Small intestine (tissue), 7 donors: ENCODE measurements around the gene IL15. TPM values are rescaled to one million over a fixed set of nuclear protein-coding genes. Genes with fewer than 3 reads are reported as not detected.
A peak's percentile ranks its signal among the peaks of the same experiment; 100 is the strongest.

Source experiments
- DNase-seq, 2 donors: peaks; one replicate each; pipeline versions ENCODE4 v3.0.0 to v3.0.0-alpha.2; 2013
- FAIRE-seq: peaks from 2 replicates; lab custom pipeline; 2012; peaks lifted over from hg19 to GRCh38; lab: Jason Lieb, UNC
- H3K27ac ChIP-seq, 3 donors: one replicate each; pipeline ENCODE4 v1.5.1; 2013; ENCODE audit warnings: low read length in 2 of 3, mild to moderate bottlenecking in 2 of 3, control low read depth in 1 of 3, inconsistent platforms in 1 of 3, low read depth in 1 of 3, moderate library complexity in 1 of 3
- H3K27me3 ChIP-seq, 3 donors: one replicate each; pipeline ENCODE4 v1.6.1; 2013; ENCODE audit warnings: low read length in 3 of 3, inconsistent platforms in 1 of 3; ENCODE audit not compliant: control insufficient read depth in 3 of 3, insufficient read depth in 3 of 3
- H3K36me3 ChIP-seq, 3 donors: one replicate each; pipeline ENCODE4 v1.6.1; 2013; ENCODE audit warnings: low read length in 3 of 3, inconsistent platforms in 1 of 3, low read depth in 1 of 3, mild to moderate bottlenecking in 1 of 3, moderate library complexity in 1 of 3; ENCODE audit not compliant: control insufficient read depth in 3 of 3, insufficient read depth in 2 of 3
- H3K4me1 ChIP-seq, 3 donors: one replicate each; pipeline ENCODE4 v1.6.1; 2013; ENCODE audit warnings: low read length in 2 of 3, inconsistent platforms in 1 of 3, low read depth in 1 of 3, mild to moderate bottlenecking in 1 of 3, moderate library complexity in 1 of 3; ENCODE audit not compliant: control insufficient read depth in 3 of 3, insufficient read depth in 2 of 3
- H3K4me3 ChIP-seq, 3 donors: one replicate each; pipeline ENCODE4 v1.5.1; 2013; ENCODE audit warnings: low read length in 3 of 3, control low read depth in 1 of 3, inconsistent platforms in 1 of 3, low read depth in 1 of 3, mild to moderate bottlenecking in 1 of 3, moderate library complexity in 1 of 3
- H3K9me3 ChIP-seq, 2 donors: one replicate each; pipeline ENCODE4 v1.6.1; 2013; ENCODE audit warnings: low read depth in 1 of 2, low read length in 1 of 2; ENCODE audit not compliant: control insufficient read depth in 2 of 2, insufficient read depth in 1 of 2
- WGBS, 3 donors: extraction: QIAGEN DNeasy Blood & Tissue Kit; methylation state at CpG; one replicate each; pipeline ENCODE4 v1.1.7; 2013; 5-methylcytosine and 5-hydroxymethylcytosine counted together
- polyA plus RNA-seq, 4 donors: library from polyadenylated mRNA; stranded (reverse) in 3 of 4; unstranded in 1 of 4; fragments of 200-250 nt in 3 of 4; fragments of 120-200 nt in 1 of 4; gene quantifications; one replicate each; pipeline versions ENCODE4 v1.2.1 to v1.2.3, GENCODE V29; 2013
- donor health status: healthy with polysubstance abuse.
- donor health status: control.
- donor health status: control.
- donor health status: Bipolar disorder and iron deficiency.
- donor health status: healthy.

Gene IL15
- polyA plus RNA-seq, 4 donors, result 4.1 to 16.3 (median 8.9) TPM

DNA sequence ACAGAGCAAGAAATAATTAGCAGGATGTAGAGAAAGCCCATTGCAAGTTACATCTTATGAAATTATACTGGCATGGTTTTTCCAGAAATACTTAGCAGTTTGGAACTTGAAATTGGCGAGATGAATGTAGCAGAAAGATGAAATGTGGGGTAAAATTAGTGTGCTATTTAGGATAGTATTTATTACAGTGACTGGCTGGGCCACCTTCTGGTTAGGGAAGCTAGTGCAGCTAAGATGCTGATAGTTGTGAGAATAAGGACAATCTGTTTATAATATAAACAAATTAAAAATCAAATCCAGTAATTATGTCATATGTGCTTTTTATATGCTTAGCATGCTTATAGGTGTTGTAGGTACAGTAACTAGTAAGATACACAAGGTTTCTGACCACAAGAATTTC lies 74.8 kb downstream of the IL15 start:
- Histone ChIP-seq H3K4me1 (no peaks in the 10 kb centered on the region), H3K4me3 (no peak overlapping the region), H3K27ac (no peak overlapping the region), H3K36me3 (no peaks in the 10 kb centered on the region), H3K9me3 (peaks cover 0 to 7% of the 10 kb centered on the region in 2 donors), H3K27me3 (no peaks in the 10 kb centered on the region)
- DNase-seq, result peak; percentile 11 to 20
- 53 to 66% (median 61%) methylated on average over 1 of the region's 1 CpG for WGBS, 3 donors
- FAIRE-seq, result no peak

GRCh38 chr4:141713185-141713584 lies 76.8 kb downstream of the IL15 start:
- Histone ChIP-seq H3K4me1 (no peaks in the 10 kb centered on the region), H3K36me3 (no peaks in the 10 kb centered on the region), H3K27me3 (no peaks in the 10 kb centered on the region), H3K9me3 (peaks cover 0 to 9% of the 10 kb centered on the region in 2 donors), H3K27ac (no peak overlapping the region), H3K4me3 (no peak overlapping the region)
- no peak for DNase-seq
- WGBS, 3 donors, result 77 to 80% (median 79%) methylated on average over 4 of the region's 4 CpGs
- no peak for FAIRE-seq

GRCh38 chr4:141713771-141714445 lies 77.5 kb downstream of the IL15 start:
- FAIRE-seq (no peak), DNase-seq (no peak)
- WGBS, 3 donors, result 86 to 96% (median 91%) methylated on average over 3 of the region's 3 CpGs
- no peaks in the 10 kb centered on the region for H3K4me1 ChIP-seq
- peaks cover 0 to 9% of the 10 kb centered on the region in 2 donors for H3K9me3 ChIP-seq
- no peak overlapping the region for H3K4me3 ChIP-seq
- no peaks in the 10 kb centered on the region for H3K27me3 ChIP-seq
- H3K27ac ChIP-seq, result no peak overlapping the region
- H3K36me3 ChIP-seq, result no peaks in the 10 kb centered on the region

- Histone ChIP-seq H3K36me3 (no peaks in the 10 kb centered on the region), H3K4me1 (no peaks in the 10 kb centered on the region), H3K27me3 (no peaks in the 10 kb centered on the region), H3K4me3 (no peak overlapping the region), H3K27ac (no peak overlapping the region), H3K9me3 (peaks cover 0 to 9% of the 10 kb centered on the region in 2 donors)
- FAIRE-seq (no peak), DNase-seq (no peak)
- 70 to 86% (median 86%) methylated on average over 1 of the region's 1 CpG for WGBS, 3 donors
Measured at GRCh38 chr4:141719585-141719984, 83.2 kb downstream of the IL15 start.

DNA sequence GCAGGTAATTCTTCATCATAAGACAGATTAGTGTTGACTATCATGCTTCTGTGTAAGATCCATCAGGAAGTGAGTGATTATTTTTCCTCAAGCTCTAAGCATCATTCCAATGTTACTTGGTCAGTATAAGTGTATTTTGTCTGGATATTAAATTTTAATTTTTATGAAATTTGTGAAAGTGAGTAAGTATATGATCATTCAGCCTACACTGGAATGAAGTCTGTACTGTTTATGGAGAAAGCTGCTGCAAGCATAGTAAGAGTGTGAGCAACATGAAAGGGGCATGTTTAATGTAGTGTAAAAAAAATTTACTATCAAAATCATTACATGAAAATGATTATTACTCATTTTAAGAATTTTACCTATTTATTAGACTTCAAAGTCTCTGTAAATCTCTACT lies 84.8 kb downstream of the IL15 start:
- Histone ChIP-seq H3K4me1 (no peaks in the 10 kb centered on the region), H3K27me3 (no peaks in the 10 kb centered on the region), H3K27ac (no peak overlapping the region), H3K4me3 (no peak overlapping the region), H3K9me3 (peaks cover 0 to 9% of the 10 kb centered on the region in 2 donors), H3K36me3 (no peaks in the 10 kb centered on the region)
- DNase-seq (no peak), FAIRE-seq (no peak)

- Histone ChIP-seq H3K27me3 (no peaks in the 10 kb centered on the region), H3K4me3 (no peak overlapping the region), H3K36me3 (no peaks in the 10 kb centered on the region), H3K27ac (no peak overlapping the region), H3K4me1 (no peaks in the 10 kb centered on the region), H3K9me3 (no peaks in the 10 kb centered on the region)
- no peak for DNase-seq
- FAIRE-seq, result no peak
Measured at GRCh38 chr4:141724646-141725045, 88.3 kb downstream of the IL15 start.

GRCh38 chr4:141727420-141727819 lies 91.0 kb downstream of the IL15 start:
- H3K4me1 ChIP-seq, result no peaks in the 10 kb centered on the region
- DNase-seq (no peak), FAIRE-seq (no peak)
- H3K4me3 ChIP-seq, result no peak overlapping the region
- peaks cover 0 to 8% (median 3%) of the 10 kb centered on the region in 3 donors for H3K36me3 ChIP-seq
- H3K9me3 ChIP-seq, result no peaks in the 10 kb centered on the region
- no peaks in the 10 kb centered on the region for H3K27me3 ChIP-seq
- no peak overlapping the region for H3K27ac ChIP-seq

- H3K27ac ChIP-seq, result no peak overlapping the region
- no peaks in the 10 kb centered on the region for H3K27me3 ChIP-seq
- peaks cover 0 to 8% (median 3%) of the 10 kb centered on the region in 3 donors for H3K36me3 ChIP-seq
- no peaks in the 10 kb centered on the region for H3K4me1 ChIP-seq
- H3K9me3 ChIP-seq, result no peaks in the 10 kb centered on the region
- DNase-seq, result no peak
- no peak overlapping the region for H3K4me3 ChIP-seq
- FAIRE-seq, result no peak
Measured at GRCh38 chr4:141730805-141731204, 94.4 kb downstream of the IL15 start.

GRCh38 chr4:141731481-141731880 lies 95.1 kb downstream of the IL15 start:
- WGBS, 3 donors, result 92 to 93% (median 93%) methylated on average over 4 of the region's 4 CpGs
- H3K9me3 ChIP-seq, result no peaks in the 10 kb centered on the region
- H3K27me3 ChIP-seq, result no peaks in the 10 kb centered on the region
- FAIRE-seq, result no peak
- H3K4me3 ChIP-seq, result no peak overlapping the region
- H3K4me1 ChIP-seq, result no peaks in the 10 kb centered on the region
- peaks cover 0 to 8% (median 3%) of the 10 kb centered on the region in 3 donors for H3K36me3 ChIP-seq
- H3K27ac ChIP-seq, result no peak overlapping the region
- DNase-seq, result no peak
